Lung (tissue), 12 donors: ENCODE results near the gene EVA1C. TPM values are rescaled to one million over a fixed set of nuclear protein-coding genes. Genes with fewer than 3 reads are reported as not detected.
"Not testable (repeated sequence)": the region's sequence is repeated elsewhere in the genome, so short reads cannot be mapped to it uniquely, and the experiment has no call there.

Source experiments
- ATAC-seq: fragments of 200-7000 bp; cut with Tn5 transposase; one replicate; pipeline ENCODE4 v1.9.1; 2020; ENCODE audit warnings: moderate number of reproducible peaks; ENCODE audit not compliant: insufficient read depth, low FRiP score
- DNase-seq, 3 donors: peaks; one replicate each; pipeline ENCODE4 v3.0.0-alpha.2; 2013 to 2017
- H3K27ac ChIP-seq, 2 donors: one replicate each; pipeline ENCODE4 v1.5.1; 2013; ENCODE audit warnings: mild to moderate bottlenecking in 2 of 2, moderate library complexity in 2 of 2, control low read depth in 1 of 2, inconsistent platforms in 1 of 2, low read depth in 1 of 2, low read length in 1 of 2
- H3K27me3 ChIP-seq, 3 donors: one replicate each; pipeline ENCODE4 v1.5.1; 2013; ENCODE audit warnings: low read length in 2 of 3; ENCODE audit not compliant: control insufficient read depth in 3 of 3, insufficient read depth in 3 of 3
- H3K36me3 ChIP-seq, 4 donors: one replicate each; pipeline ENCODE4 v1.5.1; 2013; ENCODE audit warnings: low read length in 4 of 4, mild to moderate bottlenecking in 1 of 4, moderate library complexity in 1 of 4; ENCODE audit not compliant: control insufficient read depth in 4 of 4, insufficient read depth in 4 of 4
- H3K4me1 ChIP-seq, 5 donors: one replicate each; pipeline ENCODE4 v1.5.1; 2013; ENCODE audit warnings: low read length in 5 of 5, mild to moderate bottlenecking in 2 of 5, moderate library complexity in 1 of 5; ENCODE audit not compliant: control insufficient read depth in 5 of 5, insufficient read depth in 5 of 5
- H3K4me3 ChIP-seq: one replicate; pipeline ENCODE4 v1.5.1; 2013; ENCODE audit warnings: mild to moderate bottlenecking, control low read depth, moderate library complexity
- H3K9ac ChIP-seq, 2 donors: one replicate each; pipeline ENCODE4 v1.5.1; 2013; ENCODE audit warnings: low read length in 2 of 2, control low read depth in 1 of 2; ENCODE audit not compliant: insufficient read depth in 1 of 2
- H3K9me3 ChIP-seq, 4 donors: one replicate each; pipeline ENCODE4 v1.5.1; 2013; ENCODE audit warnings: low read length in 3 of 4, mild to moderate bottlenecking in 1 of 4, moderate library complexity in 1 of 4; ENCODE audit not compliant: control insufficient read depth in 4 of 4, insufficient read depth in 3 of 4
- CTCF ChIP-seq: IDR thresholded peaks from 2 replicates; pipeline ENCODE4 v1.5.1; 2012; ENCODE audit warnings: mild to moderate bottlenecking; ENCODE audit errors: control extremely low read depth, extremely low read depth
- WGBS, 2 donors: extraction: QIAGEN DNeasy Blood & Tissue Kit; methylation state at CpG; one replicate each; pipeline ENCODE4 v1.1.7; 2013; 5-methylcytosine and 5-hydroxymethylcytosine counted together
- polyA plus RNA-seq, 2 donors: library from polyadenylated mRNA; stranded (reverse); fragments of 200-250 nt; gene quantifications; one replicate each; pipeline ENCODE4 v1.2.1, GENCODE V29; 2013
- total RNA-seq, 2 donors: library from RNA; depleted of rRNA in 1 of 2; stranded (reverse); fragments of >200 nt in 1 of 2; gene quantifications; one replicate each; pipeline ENCODE4 v1.2.1, GENCODE V29; 2014 to 2021
- donor health status: control.
- donor health status: control.
- donor health status: Bipolar disorder and iron deficiency.
- donor health status: healthy.
- donor health status: DM: yes; HTN: yes; CAD: no.

EVA1C gene
- total and polyA plus RNA-seq, 4 donors = 13.9 to 59.0 (median 48.6) TPM

- ATAC-seq = no peak
- no peak overlapping the region for H3K9ac ChIP-seq
- WGBS, 2 donors = 88 to 93% methylated on average over 10 of the region's 10 CpGs
Observed at GRCh38 chr21:32523463-32523862, 111.0 kb downstream of the EVA1C start.

GRCh38 chr21:32523988-32524719 lies 111.6 kb downstream of the EVA1C start:
- DNase-seq (peak in 1 of 3 donors; percentile 15), ATAC-seq (peak; percentile 15)
- TF ChIP-seq CTCF = no peak
- Histone ChIP-seq H3K27ac (peak overlapping the region in 1 of 2 donors; percentile 65), H3K36me3 (no peaks in the 10 kb centered on the region), H3K27me3 (no peaks in the 10 kb centered on the region), H3K4me3 (no peak overlapping the region), H3K9ac (no peak overlapping the region), H3K4me1 (peaks cover 0 to 26% (median 15%) of the 10 kb centered on the region in 5 donors), H3K9me3 (no peaks in the 10 kb centered on the region)
- WGBS, 2 donors = 64 to 75% methylated on average over 8 of the region's 8 CpGs

More at GRCh38 chr21:32523463-32523862, 111.0 kb downstream of the EVA1C start:
- Histone ChIP-seq H3K36me3 (no peaks in the 10 kb centered on the region), H3K27ac (peak overlapping the region; percentile 50 to 62), H3K27me3 (no peaks in the 10 kb centered on the region), H3K9me3 (no peaks in the 10 kb centered on the region), H3K4me1 (peaks cover 0 to 27% (median 15%) of the 10 kb centered on the region in 5 donors), H3K4me3 (no peak overlapping the region)
- no peak for DNase-seq
- TF ChIP-seq CTCF = no peak

GRCh38 chr21:32525282-32525681 lies 112.8 kb downstream of the EVA1C start:
- H3K4me1 ChIP-seq = peaks cover 0 to 16% (median 11%) of the 10 kb centered on the region in 5 donors
- H3K9ac ChIP-seq = no peak overlapping the region
- H3K27me3 ChIP-seq = no peaks in the 10 kb centered on the region
- H3K9me3 ChIP-seq = peaks cover 0 to 3% (median 0%) of the 10 kb centered on the region in 4 donors
- ATAC-seq (no peak), DNase-seq (no peak)
- H3K27ac ChIP-seq = peak overlapping the region in 1 of 2 donors; percentile 65
- 86 to 87% methylated on average over 7 of the region's 7 CpGs for WGBS, 2 donors
- H3K36me3 ChIP-seq = no peaks in the 10 kb centered on the region
- no peak overlapping the region for H3K4me3 ChIP-seq
- no peak for TF ChIP-seq CTCF

GRCh38 chr21:32529679-32530078 lies 117.2 kb downstream of the EVA1C start:
- DNase-seq (no peak), ATAC-seq (no peak)
- no peaks in the 10 kb centered on the region for H3K36me3 ChIP-seq
- peaks cover 0 to 6% (median 0%) of the 10 kb centered on the region in 4 donors for H3K9me3 ChIP-seq
- TF ChIP-seq CTCF = no peak
- no peak overlapping the region for H3K27ac ChIP-seq
- no peak overlapping the region for H3K9ac ChIP-seq
- H3K4me3 ChIP-seq = no peak overlapping the region
- WGBS, 2 donors = 72 to 92% methylated on average over 4 of the region's 4 CpGs
- no peaks in the 10 kb centered on the region for H3K4me1 ChIP-seq
- H3K27me3 ChIP-seq = no peaks in the 10 kb centered on the region

GRCh38 chr21:32530809-32531208 lies 118.3 kb downstream of the EVA1C start:
- not testable (repeated sequence) for H3K27ac ChIP-seq, H3K27me3 ChIP-seq, H3K4me1 ChIP-seq, H3K36me3 ChIP-seq, H3K4me3 ChIP-seq, ATAC-seq, DNase-seq, H3K9me3 ChIP-seq, H3K9ac ChIP-seq
- 94 to 96% methylated on average over 7 of the region's 7 CpGs for WGBS, 2 donors
